Activated CD8-positive, alpha-beta memory T cell treated with anti-CD3 and anti-CD28 coated beads for 24 hours (primary cell): ENCODE measurements around the gene ZDHHC14.

ENCODE experiments used
- DNase-seq: peaks from one replicate; pipeline ENCODE4 v3.0.0-alpha.2; 2020

Gene ZDHHC14

GRCh38 chr6:157520596-157521361 lies 139.8 kb downstream of the ZDHHC14 start:
- DNase-seq, result no peak

GRCh38 chr6:157521362-157522335 lies 140.7 kb downstream of the ZDHHC14 start:
- no peak for DNase-seq

DNA sequence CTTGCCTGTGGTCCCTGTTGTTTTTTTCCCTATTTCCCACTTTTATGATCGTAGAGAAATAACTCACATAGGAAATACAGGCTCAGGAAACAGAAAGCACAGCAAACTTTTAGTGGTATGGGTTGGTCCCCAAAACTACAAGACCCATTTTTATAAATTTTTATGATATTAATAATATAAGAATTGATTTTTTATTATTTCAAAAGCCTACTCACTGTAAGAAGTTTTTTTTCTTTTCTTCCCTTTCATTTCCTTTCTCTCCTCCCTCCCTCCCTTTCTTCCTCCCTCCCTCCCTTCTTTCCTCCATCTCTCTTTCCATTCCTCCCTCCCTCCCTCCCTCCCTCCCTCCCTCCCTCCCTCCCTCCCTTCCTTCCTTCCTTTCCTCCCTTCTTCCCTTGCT lies 141.5 kb downstream of the ZDHHC14 start:
- no peak for DNase-seq

- DNase-seq, result no peak
These were observed 143.7 kb downstream of the ZDHHC14 start for GRCh38 chr6:157524735-157525134.

DNA sequence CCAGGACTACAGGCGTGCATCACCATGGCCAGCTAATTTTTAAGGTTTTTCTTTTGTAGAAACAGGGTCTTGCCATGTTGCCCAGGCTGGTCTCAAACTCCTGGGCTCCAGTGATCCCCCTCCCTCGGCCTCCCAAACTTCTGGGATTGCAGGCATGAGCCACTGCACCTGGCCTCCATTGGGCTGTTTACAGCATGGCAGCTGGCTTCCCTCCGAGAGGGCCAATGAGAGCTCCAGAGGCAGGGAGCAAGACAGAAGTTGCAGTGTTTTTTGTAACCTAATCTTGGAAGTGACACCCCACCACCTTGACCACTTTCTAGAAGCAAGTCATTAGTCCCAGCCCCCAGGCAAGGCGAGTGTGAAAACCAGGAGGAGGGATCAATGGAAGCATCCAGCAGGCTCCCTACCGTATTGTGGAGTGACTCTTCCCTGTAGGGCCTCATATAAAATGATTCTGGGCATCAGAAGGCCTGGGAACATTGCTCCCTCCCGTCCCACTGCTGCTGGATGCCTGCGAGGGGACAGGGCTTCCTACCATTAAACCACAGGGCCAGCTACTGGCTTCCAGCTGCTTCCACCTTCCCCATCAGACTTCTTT lies 144.4 kb downstream of the ZDHHC14 start:
- DNase-seq, result no peak

DNA sequence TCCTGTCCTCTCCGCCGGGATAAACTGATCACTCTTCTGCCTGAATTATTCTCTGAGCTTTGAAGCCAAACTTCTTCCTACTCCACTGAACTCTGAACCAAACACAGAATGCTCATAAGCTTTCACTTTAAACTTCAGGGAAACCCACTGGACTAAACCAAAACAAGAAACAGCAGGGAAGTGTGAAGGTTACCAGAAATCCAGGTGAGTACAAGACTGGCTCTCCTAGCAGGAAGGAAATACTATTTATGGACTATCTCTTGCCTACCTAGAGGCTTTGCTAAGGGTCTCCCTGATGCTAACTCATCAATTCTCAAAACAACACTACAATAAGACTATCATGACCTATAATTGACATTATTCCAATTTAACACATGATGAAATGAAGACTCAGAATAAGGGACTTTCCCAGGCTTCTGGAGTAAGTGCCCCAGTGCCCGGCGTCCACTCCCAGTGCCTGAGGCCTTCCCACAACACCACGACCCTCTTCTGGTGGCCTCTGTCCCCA lies 145.0 kb downstream of the ZDHHC14 start:
- DNase-seq, result no peak

GRCh38 chr6:157527471-157527907 lies 146.5 kb downstream of the ZDHHC14 start:
- DNase-seq, result no peak

GRCh38 chr6:157528931-157529653 lies 148.1 kb downstream of the ZDHHC14 start:
- no peak for DNase-seq

DNA sequence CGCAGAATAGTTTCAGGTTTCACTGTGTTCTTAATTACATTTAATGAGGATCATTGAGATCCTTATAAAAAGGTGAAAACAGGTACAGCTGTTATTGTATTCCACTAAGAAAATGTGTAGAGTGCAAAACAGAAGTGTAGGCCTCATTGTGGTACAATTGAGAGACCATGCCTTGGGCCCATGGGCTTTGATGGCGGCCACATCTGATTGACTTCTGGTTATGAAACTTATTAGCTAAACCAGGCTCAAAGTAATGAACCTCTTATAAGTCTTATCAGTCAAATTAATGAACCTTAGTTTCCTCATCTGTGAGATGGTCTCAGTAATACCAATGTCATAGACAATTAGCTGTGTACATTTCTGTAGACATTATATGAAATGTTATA lies 148.7 kb downstream of the ZDHHC14 start:
- DNase-seq, result no peak

DNA sequence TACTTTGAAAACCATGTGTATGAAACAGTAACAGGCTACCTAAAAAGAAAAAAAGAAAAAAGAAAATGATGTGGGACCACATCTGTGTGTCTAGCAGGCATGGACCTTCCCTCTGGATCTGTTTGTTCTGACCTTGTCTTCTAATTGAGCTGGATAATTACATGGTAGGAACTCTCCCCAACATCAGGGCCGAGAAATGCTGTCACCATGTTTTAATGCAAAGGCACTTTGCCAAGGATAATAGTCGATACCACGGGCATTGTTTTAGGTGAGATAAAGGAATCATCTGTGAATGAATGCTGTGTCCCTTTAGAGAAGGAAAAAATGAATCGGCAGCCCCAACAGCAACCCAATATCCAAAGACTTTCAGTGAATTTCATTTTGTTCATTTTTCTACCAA lies 149.1 kb downstream of the ZDHHC14 start:
- no peak for DNase-seq

- DNase-seq, result no peak
These were observed 149.8 kb downstream of the ZDHHC14 start for GRCh38 chr6:157530724-157531168.

DNA sequence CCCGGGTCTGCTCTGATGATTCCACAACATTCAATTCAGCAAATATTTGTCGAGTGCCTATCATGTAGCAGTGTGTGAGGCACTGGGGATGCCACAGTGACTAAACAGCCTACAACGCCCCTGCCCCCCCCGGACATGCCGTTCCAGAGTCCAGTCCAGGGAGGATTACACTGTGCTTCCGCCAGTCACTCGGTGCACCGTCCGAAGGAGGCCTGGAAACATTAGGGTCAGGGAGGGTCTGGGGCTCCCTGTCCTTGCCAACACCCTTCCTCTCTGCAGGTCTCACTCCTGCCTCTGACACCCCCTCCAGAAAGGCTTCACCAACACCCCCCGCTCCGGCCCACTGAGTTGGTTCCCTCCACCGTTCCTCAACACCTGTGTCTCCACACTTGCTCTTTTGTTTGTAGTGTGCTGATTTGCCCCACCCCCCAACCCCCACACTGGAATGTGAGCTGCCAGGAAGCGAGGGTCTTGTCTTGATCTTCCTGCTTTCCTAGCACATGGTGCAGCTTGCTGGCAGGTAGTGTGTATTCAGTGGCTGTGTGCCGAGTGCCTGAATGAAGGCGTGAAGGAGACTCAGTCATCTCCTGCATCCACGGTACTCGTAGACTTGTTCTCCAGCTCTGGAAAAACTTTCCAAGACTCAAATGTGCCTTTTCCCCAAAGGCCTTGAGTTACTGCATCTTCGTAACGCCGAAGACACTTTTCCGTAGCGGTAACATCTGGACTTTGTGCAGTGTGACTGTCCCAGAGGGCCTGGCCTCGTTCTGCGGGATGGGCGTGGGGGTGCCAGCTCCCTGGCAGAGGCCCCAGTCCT lies 150.4 kb downstream of the ZDHHC14 start:
- no peak for DNase-seq

- no peak for DNase-seq
These were observed 151.0 kb downstream of the ZDHHC14 start for GRCh38 chr6:157531986-157532365.

- DNase-seq, result no peak
These were observed 152.3 kb downstream of the ZDHHC14 start for GRCh38 chr6:157533048-157533871.

DNA sequence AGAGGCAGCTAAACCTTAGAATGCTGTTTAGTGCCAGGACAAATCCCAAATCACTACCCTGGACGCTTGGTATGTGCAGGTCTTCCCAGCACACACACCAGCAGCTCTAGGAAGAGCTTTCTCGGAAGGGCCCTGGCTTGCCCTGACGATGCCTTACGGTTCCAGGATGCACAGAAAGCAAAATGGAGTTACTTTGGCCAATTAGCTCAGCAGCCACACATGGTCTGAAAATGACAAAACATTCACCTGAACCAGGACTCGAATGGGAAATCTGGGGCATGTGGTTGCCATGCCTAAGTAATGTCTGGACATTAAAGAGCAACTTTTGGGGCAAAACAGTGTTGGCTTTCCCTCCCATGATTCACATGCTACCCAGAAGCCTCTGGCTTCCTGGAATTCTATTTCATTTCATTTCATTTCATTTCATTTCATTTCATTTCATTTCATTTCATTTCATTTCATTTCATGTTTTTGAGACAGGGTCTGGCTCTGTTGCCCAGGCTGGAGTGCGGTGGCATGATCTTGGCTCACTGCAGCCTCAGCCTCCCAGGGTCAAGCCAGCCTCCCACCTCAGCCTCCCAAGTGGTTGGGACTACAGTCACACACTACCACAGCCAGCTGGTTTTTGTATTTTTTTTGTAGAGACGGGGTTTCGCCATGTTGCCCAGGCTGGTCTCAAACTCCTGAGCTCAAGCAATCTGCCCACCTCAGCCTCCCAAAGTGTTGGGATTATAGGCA lies 153.3 kb downstream of the ZDHHC14 start:
- no peak for DNase-seq

- no peak for DNase-seq
These were observed 154.0 kb downstream of the ZDHHC14 start for GRCh38 chr6:157534977-157535339.

- DNase-seq, result no peak
These were observed 154.6 kb downstream of the ZDHHC14 start for GRCh38 chr6:157535340-157536222.

DNA sequence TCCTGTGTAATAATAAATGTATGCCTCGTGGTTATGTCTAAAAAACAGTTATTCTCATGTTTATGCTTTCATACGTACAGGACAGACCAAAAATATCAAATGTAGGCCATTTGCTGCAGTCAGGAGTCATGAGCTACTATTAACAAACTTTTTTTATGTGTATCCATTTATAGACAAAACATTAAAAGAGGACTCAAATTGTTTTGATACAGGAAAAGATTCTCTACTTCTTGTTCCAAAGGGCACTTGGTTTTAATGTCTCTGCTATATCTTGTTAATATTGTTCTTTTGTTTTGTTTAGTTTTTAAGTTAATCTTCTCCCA lies 155.2 kb downstream of the ZDHHC14 start:
- no peak for DNase-seq

DNA sequence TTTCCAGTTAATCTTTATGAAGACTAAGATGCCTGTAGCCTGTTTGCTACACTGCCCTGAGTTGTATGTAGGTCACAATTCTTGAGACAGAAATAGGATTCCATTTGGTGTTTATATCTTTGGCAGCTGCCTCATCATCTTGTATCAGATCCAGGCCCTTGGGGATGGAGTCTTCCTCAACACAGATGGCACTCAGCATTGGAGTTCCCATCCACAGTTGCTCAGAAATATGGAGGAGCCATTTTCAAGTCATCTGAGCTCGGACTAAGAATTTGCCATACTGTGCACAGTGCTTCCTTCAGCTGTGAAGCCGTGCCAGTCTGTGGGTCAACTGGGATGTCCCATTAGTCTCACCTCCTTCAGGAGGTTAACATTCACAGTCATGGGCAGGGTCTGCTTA lies 156.6 kb downstream of the ZDHHC14 start:
- no peak for DNase-seq
